Neuronal stem cell (in vitro differentiated cells): ENCODE data around the gene MAPK11.
A peak's percentile ranks its signal among the peaks of the same experiment; 100 is the strongest.

Experiments used
- DNase-seq: peaks from one replicate; pipeline ENCODE4 v3.0.0-alpha.2; 2013; ENCODE audit warnings: low spot score
- H2AFZ ChIP-seq: one replicate; pipeline ENCODE4 v1.6.1; 2013; ENCODE audit warnings: mild to moderate bottlenecking, low read length, inconsistent platforms
- H2AK5ac ChIP-seq: 2 replicates; pipeline ENCODE4 v1.6.1; 2013; ENCODE audit warnings: low read depth, mild to moderate bottlenecking, inconsistent platforms, low read length, moderate library complexity, mixed read lengths
- H2BK120ac ChIP-seq: 2 replicates; pipeline ENCODE4 v1.6.1; 2013; ENCODE audit warnings: low read depth, mild to moderate bottlenecking, inconsistent platforms, low read length, moderate library complexity, mixed read lengths
- H2BK12ac ChIP-seq: one replicate; pipeline ENCODE4 v1.6.1; 2013; ENCODE audit warnings: low read length, inconsistent platforms
- H2BK15ac ChIP-seq: 2 replicates; pipeline ENCODE4 v1.6.1; 2013; ENCODE audit warnings: mild to moderate bottlenecking, low read length, inconsistent platforms, mixed read lengths
- H2BK5ac ChIP-seq: one replicate; pipeline ENCODE4 v1.6.1; 2013; ENCODE audit warnings: inconsistent platforms, mild to moderate bottlenecking, low read length, moderate library complexity
- H3K14ac ChIP-seq: one replicate; pipeline ENCODE4 v1.6.1; 2013; ENCODE audit warnings: low read length, inconsistent platforms
- H3K18ac ChIP-seq: 2 replicates; pipeline ENCODE4 v1.6.1; 2013; ENCODE audit warnings: low read length, inconsistent platforms
- H3K23ac ChIP-seq: 2 replicates; pipeline ENCODE4 v1.6.1; 2013; ENCODE audit warnings: low read depth, mild to moderate bottlenecking, mixed read lengths, low read length, inconsistent platforms; ENCODE audit not compliant: poor library complexity
- H3K27ac ChIP-seq: replicated peaks from 3 replicates; pipeline ENCODE4 v1.5.1; 2013; ENCODE audit warnings: low read length, inconsistent platforms
- H3K27me3 ChIP-seq, 3 experiments: 2 replicates each; pipeline ENCODE4 v1.6.1; 2013; ENCODE audit warnings: low read length in 3 of 3, mild to moderate bottlenecking in 2 of 3, inconsistent platforms in 1 of 3, low read depth in 1 of 3, mixed read lengths in 1 of 3, moderate library complexity in 1 of 3; ENCODE audit not compliant: control insufficient read depth in 3 of 3, insufficient read depth in 3 of 3
- H3K36me3 ChIP-seq, 2 donors: replicated peaks in 1 of 2; 2 replicates each; pipeline ENCODE4 v1.6.1; 2013; ENCODE audit warnings: low read length in 2 of 2; ENCODE audit not compliant: control insufficient read depth in 2 of 2, insufficient read depth in 2 of 2
- H3K4ac ChIP-seq: 2 replicates; pipeline ENCODE4 v1.6.1; 2013; ENCODE audit warnings: inconsistent platforms, mild to moderate bottlenecking, low read length, moderate library complexity
- H3K4me1 ChIP-seq, 2 donors: 1 replicate in 1 of 2; 2 replicates in 1 of 2; pipeline ENCODE4 v1.6.1; 2013; ENCODE audit warnings: low read length in 2 of 2, low read depth in 1 of 2; ENCODE audit not compliant: control insufficient read depth in 2 of 2, insufficient read depth in 1 of 2
- H3K4me2 ChIP-seq: one replicate; pipeline ENCODE4 v1.6.1; 2013; ENCODE audit warnings: mild to moderate bottlenecking, low read length, inconsistent platforms; ENCODE audit not compliant: insufficient read depth, poor library complexity, severe bottlenecking
- H3K4me3 ChIP-seq, 2 donors: 2 replicates each; pipeline ENCODE4 v1.5.1; 2013; ENCODE audit warnings: low read length in 2 of 2, mild to moderate bottlenecking in 2 of 2, inconsistent platforms in 1 of 2, moderate library complexity in 1 of 2
- H3K79me1 ChIP-seq: one replicate; pipeline ENCODE4 v1.6.1; 2013; ENCODE audit warnings: low read depth, mild to moderate bottlenecking, inconsistent platforms, low read length, moderate library complexity
- H3K9ac ChIP-seq: one replicate; pipeline ENCODE4 v1.6.1; 2013; ENCODE audit warnings: mild to moderate bottlenecking, low read depth, low read length, inconsistent platforms; ENCODE audit not compliant: poor library complexity
- H3K9me3 ChIP-seq, 2 donors: replicated peaks in 1 of 2; 2 replicates each; pipeline versions ENCODE3 to v1.6.1; 2013; ENCODE audit warnings: low read length in 2 of 2, mild to moderate bottlenecking in 2 of 2, inconsistent platforms in 1 of 2, low read depth in 1 of 2, mixed read lengths in 1 of 2, moderate library complexity in 1 of 2; ENCODE audit not compliant: control insufficient read depth in 2 of 2, insufficient read depth in 1 of 2
- H4K8ac ChIP-seq: one replicate; pipeline ENCODE4 v1.6.1; 2013; ENCODE audit warnings: low read depth, mild to moderate bottlenecking, inconsistent platforms, low read length, moderate library complexity
- H4K91ac ChIP-seq: one replicate; pipeline ENCODE4 v1.6.1; 2013; ENCODE audit warnings: low read length, low read depth, mild to moderate bottlenecking, inconsistent platforms; ENCODE audit not compliant: poor library complexity
- WGBS, 2 donors: extraction: QIAGEN DNeasy Blood & Tissue Kit; methylation state at CpG; one replicate each; pipeline ENCODE4 v1.1.7; 2013; ENCODE audit warnings: missing lambda C conversion rate in 2 of 2, mixed read lengths in 1 of 2; ENCODE audit not compliant: insufficient read length in 2 of 2, insufficient replicate concordance in 1 of 2; ENCODE audit errors: extremely low coverage in 2 of 2; 5-methylcytosine and 5-hydroxymethylcytosine counted together

Gene MAPK11

GRCh38 chr22:50218996-50219727, 51.0 kb downstream of the MAPK11 start:
- Histone ChIP-seq H3K4me1 (no peaks in the 10 kb centered on the region), H3K4ac (no peak overlapping the region), H2AK5ac (no peak overlapping the region), H2BK120ac (no peak overlapping the region), H3K27ac (no peak overlapping the region), H3K4me2 (no peak overlapping the region), H4K8ac (no peak overlapping the region), H3K4me3 (no peak overlapping the region), H3K9me3 (no peaks in the 10 kb centered on the region), H3K23ac (peak overlapping the region; percentile 81), H3K9ac (no peak overlapping the region), H2BK12ac (no peak overlapping the region), H3K79me1 (peaks cover 11% of the 10 kb centered on the region), H2BK5ac (no peak overlapping the region), H3K18ac (no peak overlapping the region), H3K36me3 (peaks cover 69 to 89% of the 10 kb centered on the region in 2 donors), H4K91ac (no peak overlapping the region), H2AFZ (no peak overlapping the region), H3K14ac (no peak overlapping the region), H3K27me3 (no peaks in the 10 kb centered on the region), H2BK15ac (no peak overlapping the region)
- no peak for DNase-seq
- WGBS, 2 donors, result no CpG with 5 or more reads among the region's 42 CpGs

GRCh38 chr22:50218153-50218995, 51.8 kb downstream of the MAPK11 start:
- Histone ChIP-seq H4K91ac (no peak overlapping the region), H4K8ac (no peak overlapping the region), H3K4ac (no peak overlapping the region), H2AFZ (no peak overlapping the region), H3K23ac (peak overlapping the region; percentile 25), H3K18ac (peak overlapping the region; percentile 38), H3K79me1 (peaks cover 8% of the 10 kb centered on the region), H2AK5ac (no peak overlapping the region), H3K9me3 (no peaks in the 10 kb centered on the region), H3K9ac (no peak overlapping the region), H3K14ac (peak overlapping the region; percentile 38), H3K4me1 (no peaks in the 10 kb centered on the region), H3K27me3 (no peaks in the 10 kb centered on the region), H2BK5ac (no peak overlapping the region), H2BK15ac (no peak overlapping the region), H2BK120ac (no peak overlapping the region), H3K36me3 (peaks cover 64 to 91% of the 10 kb centered on the region in 2 donors), H3K4me2 (no peak overlapping the region), H3K4me3 (no peak overlapping the region), H2BK12ac (no peak overlapping the region), H3K27ac (no peak overlapping the region)
- WGBS, 2 donors, result no CpG with 5 or more reads among the region's 43 CpGs
- no peak for DNase-seq

- H3K27ac ChIP-seq, result no peak overlapping the region
- no peak overlapping the region for H3K18ac ChIP-seq
- no peak overlapping the region for H3K9ac ChIP-seq
- no peak overlapping the region for H2BK15ac ChIP-seq
- H3K4me1 ChIP-seq, result no peaks in the 10 kb centered on the region
- no peak overlapping the region for H3K4me3 ChIP-seq
- no peak overlapping the region for H2AFZ ChIP-seq
- DNase-seq, result no peak
- no peak overlapping the region for H2BK12ac ChIP-seq
- no peaks in the 10 kb centered on the region for H3K27me3 ChIP-seq
- no peak overlapping the region for H4K8ac ChIP-seq
- H2BK120ac ChIP-seq, result no peak overlapping the region
- no peak overlapping the region for H4K91ac ChIP-seq
- H2AK5ac ChIP-seq, result no peak overlapping the region
- peaks cover 8% of the 10 kb centered on the region for H3K79me1 ChIP-seq
- H3K4me2 ChIP-seq, result no peak overlapping the region
- no peak overlapping the region for H2BK5ac ChIP-seq
- no peak overlapping the region for H3K14ac ChIP-seq
- H3K4ac ChIP-seq, result no peak overlapping the region
- no CpG with 5 or more reads among the region's 21 CpGs for WGBS, 2 donors
- H3K36me3 ChIP-seq, result peaks cover 63 to 91% of the 10 kb centered on the region in 2 donors
- no peaks in the 10 kb centered on the region for H3K9me3 ChIP-seq
- peak overlapping the region; percentile 25 for H3K23ac ChIP-seq
Observed at GRCh38 chr22:50217543-50218152, 52.5 kb downstream of the MAPK11 start.
